CD4-positive, alpha-beta T cell treated with Interleukin-17A for 4 hours (primary cell): ENCODE measurements around the gene SLC11A1.

Experiments
- DNase-seq: peaks from one replicate; pipeline ENCODE4 v3.0.0-alpha.2; 2020; ENCODE audit warnings: mixed read lengths

The SLC11A1 gene

DNA sequence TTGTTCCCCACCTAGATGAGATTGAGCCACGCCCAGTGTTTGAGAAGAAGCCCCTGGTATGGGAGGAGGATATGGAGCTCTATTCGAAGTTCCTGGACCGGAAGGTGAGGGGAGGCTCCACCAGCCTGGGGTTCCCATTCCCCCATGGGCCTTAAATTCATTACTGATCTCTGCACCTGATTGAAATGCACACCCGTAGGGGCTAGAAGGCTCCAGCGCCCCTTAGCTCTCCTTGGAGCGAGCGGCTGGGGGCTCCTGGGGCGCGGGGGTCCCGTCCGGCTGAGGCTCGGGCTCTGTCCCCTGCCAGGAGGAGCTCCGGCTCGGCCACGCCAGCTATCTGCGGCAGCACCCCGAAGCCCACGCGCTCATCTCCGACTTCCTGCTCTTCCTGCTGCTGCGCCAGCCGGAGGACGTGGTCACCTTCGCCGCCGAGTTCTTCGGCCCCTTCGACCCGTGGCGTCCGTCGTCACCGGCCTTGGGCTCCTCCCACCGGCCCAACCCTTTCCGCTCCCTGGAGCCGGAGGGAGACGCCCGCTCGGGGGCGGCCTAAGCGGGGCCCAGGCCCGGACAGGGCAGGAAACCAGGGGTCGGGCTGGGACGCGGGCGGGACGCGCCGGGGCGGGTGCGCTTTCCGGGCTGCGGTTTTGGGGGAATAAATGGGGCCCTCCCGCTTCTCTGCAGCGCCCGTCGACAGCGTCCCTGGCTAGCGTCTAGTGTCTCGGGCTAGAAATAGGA is 14.5 kb upstream of the SLC11A1 start:
- DNase-seq: peak; percentile 78

- peak; percentile 25 for DNase-seq
Measured at GRCh38 chr2:218368150-218368528, 13.9 kb upstream of the SLC11A1 start.

GRCh38 chr2:218368621-218369153 is 13.4 kb upstream of the SLC11A1 start:
- DNase-seq: peak; percentile 27

- no peak for DNase-seq
Measured at GRCh38 chr2:218369330-218369729, 12.7 kb upstream of the SLC11A1 start.

- DNase-seq: no peak
Measured at GRCh38 chr2:218370410-218371063, 11.5 kb upstream of the SLC11A1 start.

- no peak for DNase-seq
Measured at GRCh38 chr2:218371983-218372350, 10.1 kb upstream of the SLC11A1 start.

- DNase-seq: no peak
Measured at GRCh38 chr2:218374795-218375194, 7.3 kb upstream of the SLC11A1 start.

DNA sequence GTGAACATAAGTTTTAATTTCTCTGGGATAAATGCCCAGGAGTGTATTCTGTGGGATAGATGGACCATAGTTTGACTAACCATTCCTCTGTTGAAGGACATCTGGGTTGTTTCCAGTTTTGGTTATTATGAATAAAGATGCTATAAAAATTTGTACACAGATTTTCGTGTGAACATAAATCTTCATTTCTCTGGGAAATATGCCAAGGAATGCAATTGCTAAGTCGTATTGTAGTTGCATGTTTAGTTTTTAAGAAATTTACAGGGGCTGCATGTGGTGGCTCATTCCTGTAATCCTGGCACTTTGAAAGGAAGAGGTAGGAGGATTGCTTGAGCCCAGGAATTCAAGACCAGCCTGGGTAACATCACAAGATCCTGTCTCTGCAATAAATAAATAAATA is 6.9 kb upstream of the SLC11A1 start:
- no peak for DNase-seq

GRCh38 chr2:218378053-218378452 is 4.0 kb upstream of the SLC11A1 start:
- DNase-seq: no peak

DNA sequence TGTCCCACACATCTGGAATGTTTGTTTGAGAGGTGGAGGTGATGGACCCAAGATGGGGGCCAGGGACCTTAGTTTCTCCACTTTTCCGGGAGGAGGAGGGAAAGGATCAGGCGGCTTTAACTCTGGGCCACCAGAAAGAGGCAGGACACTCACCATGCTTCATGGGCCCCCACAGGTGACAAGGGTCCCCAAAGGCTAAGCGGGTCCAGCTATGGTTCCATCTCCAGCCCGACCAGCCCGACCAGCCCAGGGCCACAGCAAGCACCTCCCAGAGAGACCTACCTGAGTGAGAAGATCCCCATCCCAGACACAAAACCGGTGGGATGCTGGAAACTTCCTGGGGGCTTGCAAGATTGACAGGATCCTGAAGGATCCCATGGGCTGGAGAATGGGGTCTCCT is 712 bp downstream of the SLC11A1 start:
- no peak for DNase-seq

DNA sequence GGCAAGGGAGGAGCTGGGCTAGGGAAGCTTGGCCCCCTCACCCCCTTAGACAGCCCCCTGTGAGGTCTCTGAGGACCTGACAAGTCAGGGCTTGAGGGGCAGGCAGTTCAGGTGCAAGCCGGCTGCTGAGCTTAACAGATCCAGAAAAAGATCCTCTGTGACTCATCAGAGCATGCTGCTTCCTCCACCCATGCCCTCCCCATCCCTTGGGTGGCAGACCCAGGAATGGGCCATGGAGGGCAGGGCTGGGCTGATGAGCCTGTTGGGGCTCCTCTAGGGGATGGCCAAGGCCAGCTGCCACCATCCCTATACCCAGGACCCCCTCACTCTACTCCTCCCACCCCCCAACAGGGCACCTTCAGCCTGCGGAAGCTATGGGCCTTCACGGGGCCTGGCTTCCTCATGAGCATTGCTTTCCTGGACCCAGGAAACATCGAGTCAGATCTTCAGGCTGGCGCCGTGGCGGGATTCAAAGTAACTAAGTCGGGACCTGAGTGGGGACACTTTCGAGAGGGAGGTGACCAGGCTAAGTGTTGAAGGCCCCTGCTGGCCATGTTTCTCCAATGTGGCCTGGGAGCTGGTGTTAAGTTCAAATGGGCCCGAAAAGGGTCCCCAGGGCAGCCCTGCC is 1.9 kb downstream of the SLC11A1 start:
- no peak for DNase-seq

GRCh38 chr2:218384975-218385374 is 2.9 kb downstream of the SLC11A1 start:
- DNase-seq: no peak

DNA sequence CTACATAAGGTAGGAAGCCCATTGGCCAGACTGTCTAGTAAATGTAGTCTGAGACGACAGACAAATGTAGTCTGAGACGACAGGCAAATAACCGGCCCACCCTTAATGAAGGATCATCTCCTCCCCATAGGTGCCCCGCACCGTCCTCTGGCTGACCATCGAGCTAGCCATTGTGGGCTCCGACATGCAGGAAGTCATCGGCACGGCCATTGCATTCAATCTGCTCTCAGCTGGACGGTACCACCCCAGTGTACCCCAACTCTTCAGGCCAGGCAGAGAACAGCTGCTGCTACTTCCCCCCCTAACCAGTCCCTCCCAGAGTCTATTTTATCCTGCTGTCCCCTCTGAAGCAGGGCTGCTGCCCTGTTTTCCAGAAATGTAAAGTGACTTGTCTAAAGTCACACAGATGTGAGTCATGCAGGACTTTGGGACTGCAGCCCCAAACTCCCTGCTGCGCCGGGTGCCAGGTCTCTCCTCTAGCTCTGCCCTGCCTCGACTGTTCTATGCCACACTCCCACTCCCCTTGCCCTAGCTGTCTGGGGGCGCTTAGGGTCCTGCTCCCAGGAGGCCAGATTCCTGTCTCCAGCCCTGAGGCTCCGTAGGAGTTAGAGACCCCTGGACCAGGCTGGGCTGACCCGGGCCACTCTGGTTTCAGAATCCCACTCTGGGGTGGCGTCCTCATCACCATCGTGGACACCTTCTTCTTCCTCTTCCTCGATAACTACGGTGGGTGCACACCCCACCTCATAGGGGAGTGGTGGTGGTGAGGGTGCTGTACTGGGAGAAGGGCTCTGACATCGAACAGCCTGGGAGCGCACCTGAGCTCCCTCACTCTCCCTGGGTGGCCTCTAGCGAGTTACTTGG is 4.7 kb downstream of the SLC11A1 start:
- DNase-seq: no peak

DNA sequence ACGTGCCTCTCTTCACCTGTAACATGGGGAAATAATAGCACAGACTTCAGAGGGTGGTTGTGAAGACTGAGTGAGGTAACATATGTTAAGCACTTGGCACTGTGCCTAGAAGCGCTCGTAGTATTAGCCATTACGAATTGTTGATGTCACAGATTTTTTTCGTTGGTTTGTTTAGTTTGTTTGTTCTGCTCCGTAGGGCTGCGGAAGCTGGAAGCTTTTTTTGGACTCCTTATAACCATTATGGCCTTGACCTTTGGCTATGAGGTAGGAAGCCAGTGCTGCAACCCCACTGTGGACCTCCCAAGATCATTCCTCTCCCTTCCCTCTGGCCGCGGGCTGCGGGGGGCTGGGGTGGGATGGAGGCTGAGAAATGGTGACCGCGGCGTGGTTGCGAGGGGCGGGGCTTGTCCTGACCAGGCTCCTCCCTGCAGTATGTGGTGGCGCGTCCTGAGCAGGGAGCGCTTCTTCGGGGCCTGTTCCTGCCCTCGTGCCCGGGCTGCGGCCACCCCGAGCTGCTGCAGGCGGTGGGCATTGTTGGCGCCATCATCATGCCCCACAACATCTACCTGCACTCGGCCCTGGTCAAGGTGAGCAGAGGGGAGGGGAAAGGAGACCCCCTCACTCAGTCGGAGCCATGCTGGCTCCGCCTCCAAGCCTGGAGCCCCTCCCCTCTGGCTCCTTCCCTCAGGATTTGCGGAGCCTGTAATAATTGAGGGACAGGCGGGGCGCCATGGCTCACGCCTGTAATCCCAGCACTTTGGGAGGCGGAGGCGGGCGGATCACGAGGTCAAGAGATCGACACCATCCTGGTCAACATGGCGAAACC is 5.5 kb downstream of the SLC11A1 start:
- peak; percentile 46 for DNase-seq

- DNase-seq: no peak
Measured at GRCh38 chr2:218389333-218390150, 7.5 kb downstream of the SLC11A1 start.

GRCh38 chr2:218391202-218391601 is 9.1 kb downstream of the SLC11A1 start:
- no peak for DNase-seq

DNA sequence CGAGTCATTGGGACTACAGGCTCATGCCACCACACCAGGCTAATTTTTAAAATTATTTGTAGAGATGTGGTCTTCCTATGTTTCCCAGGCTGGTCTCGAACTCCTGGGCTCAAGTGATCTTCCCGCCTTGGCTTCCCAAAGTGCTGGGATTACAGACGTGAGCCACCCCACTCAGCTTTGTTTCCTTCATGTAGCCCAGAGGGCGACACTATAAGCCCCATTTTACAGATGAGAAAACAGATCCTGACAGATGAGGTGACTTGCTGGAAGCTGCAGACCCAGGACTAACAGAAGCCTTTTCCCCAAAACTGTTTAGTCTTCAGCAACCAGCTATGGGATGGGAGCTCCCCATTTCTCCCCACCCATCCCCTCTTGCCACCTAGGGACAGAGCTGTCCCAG is 10.4 kb downstream of the SLC11A1 start:
- DNase-seq: no peak

DNA sequence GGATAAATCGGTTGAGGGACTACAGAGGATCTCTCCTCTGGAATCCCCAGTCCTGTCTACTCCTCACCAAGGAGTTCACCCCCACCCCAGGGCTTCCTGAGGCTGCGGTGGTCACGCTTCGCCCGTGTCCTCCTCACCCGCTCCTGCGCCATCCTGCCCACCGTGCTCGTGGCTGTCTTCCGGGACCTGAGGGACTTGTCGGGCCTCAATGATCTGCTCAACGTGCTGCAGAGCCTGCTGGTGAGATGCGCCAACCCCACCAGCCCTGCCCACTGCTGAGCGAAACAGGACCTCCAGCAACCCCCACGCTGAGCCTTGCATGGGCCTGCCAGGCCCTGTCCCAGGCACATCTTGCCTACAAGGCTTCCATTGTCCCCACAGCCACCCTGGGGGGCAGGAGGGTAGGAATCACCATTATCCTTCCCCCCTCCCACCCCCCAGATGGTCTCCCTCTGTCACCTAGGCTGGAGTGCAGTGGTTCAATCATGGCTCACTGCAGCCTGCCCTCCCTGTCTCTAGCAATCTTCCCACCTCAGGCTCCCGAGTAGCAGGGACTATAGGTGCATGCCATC is 10.9 kb downstream of the SLC11A1 start:
- no peak for DNase-seq

DNA sequence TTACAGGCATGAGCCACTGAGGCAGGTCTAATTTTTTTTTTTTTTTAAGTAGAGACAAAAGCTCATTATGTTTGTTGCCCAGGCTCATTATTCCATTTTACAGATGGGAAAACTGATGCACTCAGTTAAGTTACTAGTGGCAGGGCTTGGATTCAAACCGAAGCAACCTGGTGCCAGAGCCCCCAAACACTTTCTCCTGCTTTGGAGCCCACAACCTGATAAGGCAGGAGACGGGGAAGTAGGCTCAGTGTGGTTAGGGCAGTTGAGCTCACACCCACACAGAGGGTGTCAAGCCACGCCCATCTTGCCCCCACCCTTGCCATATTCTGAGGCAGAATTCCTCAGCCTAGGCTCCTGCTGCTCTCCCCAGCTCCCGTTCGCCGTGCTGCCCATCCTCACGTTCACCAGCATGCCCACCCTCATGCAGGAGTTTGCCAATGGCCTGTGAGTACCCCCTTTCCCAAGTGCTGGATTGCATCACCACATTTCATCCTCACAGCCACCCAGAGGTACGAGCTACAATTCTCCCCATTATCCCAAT is 11.7 kb downstream of the SLC11A1 start:
- DNase-seq: no peak

DNA sequence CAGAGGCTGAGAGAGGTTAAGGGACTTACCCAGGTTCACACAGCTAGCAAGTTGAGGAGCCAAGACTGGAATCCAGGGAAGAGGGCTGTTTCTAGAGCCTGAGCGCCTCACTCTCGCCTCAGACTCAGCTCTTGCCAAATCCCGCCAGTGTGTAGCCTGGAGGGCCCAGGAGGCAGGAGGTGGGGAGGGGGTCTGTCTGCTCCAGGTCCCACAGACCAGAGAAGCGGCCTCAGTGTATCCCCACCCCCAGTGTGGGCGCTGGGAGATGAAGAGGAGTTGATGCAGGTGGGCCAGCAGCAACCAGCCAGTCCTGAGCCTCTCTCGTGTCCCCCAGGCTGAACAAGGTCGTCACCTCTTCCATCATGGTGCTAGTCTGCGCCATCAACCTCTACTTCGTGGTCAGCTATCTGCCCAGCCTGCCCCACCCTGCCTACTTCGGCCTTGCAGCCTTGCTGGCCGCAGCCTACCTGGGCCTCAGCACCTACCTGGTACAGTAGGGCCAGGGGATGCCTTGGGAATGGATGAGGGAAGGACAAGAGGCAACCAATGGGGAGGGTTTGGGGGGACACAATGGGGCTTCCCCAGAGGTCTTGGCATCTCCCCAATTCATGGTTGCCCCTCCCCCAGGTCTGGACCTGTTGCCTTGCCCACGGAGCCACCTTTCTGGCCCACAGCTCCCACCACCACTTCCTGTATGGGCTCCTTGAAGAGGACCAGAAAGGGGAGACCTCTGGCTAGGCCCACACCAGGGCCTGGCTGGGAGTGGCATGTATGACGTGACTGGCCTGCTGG is 12.4 kb downstream of the SLC11A1 start:
- DNase-seq: no peak
